Activated T-cell treated with anti-CD3 and anti-CD28 coated beads for 4 hours (primary cell): ENCODE results near the gene TNFSF8.

Experiments used
- DNase-seq: peaks from one replicate; pipeline ENCODE4 v3.0.0-alpha.2; 2020

TNFSF8 gene

GRCh38 chr9:114902786-114903524 is 27.4 kb downstream of the TNFSF8 start:
- no peak for DNase-seq

GRCh38 chr9:114900942-114901802 is 29.2 kb downstream of the TNFSF8 start:
- DNase-seq = no peak

DNA sequence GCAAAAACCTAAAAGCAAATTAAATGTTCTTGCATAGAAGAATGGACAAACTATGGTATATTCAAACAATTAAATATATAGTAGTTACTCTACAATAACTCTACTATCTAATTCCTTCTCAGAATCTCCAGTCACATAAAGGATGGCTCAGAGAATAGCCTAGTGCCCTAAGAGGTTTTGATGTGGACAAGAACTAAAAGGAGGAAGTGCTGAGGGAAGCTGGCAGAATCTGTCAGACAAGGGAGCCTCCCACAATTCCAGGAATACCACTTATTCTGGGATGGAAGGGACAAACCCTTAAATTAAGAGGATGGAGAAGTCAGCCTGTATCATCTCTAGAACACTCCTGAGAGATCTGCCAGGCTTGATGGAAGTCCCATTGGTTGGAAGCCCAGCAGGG is 30.4 kb downstream of the TNFSF8 start:
- DNase-seq = no peak

- no peak for DNase-seq
These were observed 30.9 kb downstream of the TNFSF8 start for GRCh38 chr9:114899461-114899860.

- peak; percentile 60 for DNase-seq
These were observed 31.6 kb downstream of the TNFSF8 start for GRCh38 chr9:114898741-114899140.

DNA sequence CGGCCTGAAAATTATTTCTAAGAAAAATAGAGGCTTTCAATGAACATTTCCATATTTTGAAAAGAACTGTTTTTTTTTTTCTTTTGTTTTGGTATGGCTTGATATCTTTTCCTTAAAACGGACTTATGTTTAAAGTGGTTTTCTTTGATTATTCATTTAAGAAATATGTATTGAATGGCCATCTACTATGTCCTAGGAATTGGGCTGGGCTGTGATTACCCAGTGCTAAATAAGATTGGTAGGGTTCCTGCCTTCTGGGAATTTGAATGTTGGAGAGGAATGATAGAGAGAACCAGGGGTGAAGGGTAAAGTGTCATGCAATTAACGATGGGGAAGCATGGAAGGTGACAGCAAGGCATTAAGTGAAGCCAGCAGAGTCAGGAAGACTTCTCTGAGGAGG is 33.2 kb downstream of the TNFSF8 start:
- no peak for DNase-seq

- DNase-seq = no peak
These were observed 34.0 kb downstream of the TNFSF8 start for GRCh38 chr9:114896344-114896743.

DNA sequence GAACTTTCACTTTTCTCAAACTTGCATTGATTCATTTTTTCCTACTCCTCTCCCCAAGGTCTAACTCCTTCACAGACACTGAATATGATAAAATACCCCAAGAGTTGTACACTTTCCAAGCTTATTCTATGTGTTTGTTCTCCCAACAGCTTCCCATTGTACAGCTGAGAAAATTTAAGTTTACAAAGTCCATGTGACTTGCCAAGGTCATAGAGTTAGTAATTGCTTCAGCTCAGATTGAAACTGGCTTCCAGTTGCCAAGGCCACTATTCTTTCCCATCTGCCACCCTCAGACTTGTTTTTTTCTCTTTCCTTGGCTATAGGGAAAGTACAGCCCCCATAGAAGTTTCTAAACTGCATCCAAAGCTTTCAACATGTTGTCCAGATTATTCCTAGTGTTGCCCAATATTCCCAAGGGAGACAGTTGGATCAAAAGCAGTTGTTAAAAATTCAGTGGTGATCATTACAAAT is 34.8 kb downstream of the TNFSF8 start:
- no peak for DNase-seq

- no peak for DNase-seq
These were observed 35.6 kb downstream of the TNFSF8 start for GRCh38 chr9:114894609-114895433.

DNA sequence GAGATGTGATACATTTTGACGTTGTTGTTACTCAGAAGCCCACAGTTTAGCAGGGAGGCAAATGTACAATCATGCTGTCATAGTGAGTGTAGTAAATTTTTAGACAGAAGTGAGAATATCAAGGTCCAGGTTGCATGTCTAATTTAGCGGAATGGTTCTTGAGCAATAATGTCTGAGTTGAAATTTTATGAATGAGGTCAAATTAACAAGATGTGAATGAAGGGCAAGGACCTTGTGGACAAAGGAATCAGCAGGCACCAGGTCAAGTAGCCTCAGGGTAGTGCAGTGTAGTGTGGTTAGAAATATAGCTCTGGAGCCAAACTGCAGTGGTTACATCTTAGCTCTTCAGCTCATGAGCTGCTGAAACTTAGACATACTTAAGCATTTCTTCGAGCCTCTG is 36.2 kb downstream of the TNFSF8 start:
- no peak for DNase-seq

- DNase-seq = no peak
These were observed 37.0 kb downstream of the TNFSF8 start for GRCh38 chr9:114893221-114894010.

DNA sequence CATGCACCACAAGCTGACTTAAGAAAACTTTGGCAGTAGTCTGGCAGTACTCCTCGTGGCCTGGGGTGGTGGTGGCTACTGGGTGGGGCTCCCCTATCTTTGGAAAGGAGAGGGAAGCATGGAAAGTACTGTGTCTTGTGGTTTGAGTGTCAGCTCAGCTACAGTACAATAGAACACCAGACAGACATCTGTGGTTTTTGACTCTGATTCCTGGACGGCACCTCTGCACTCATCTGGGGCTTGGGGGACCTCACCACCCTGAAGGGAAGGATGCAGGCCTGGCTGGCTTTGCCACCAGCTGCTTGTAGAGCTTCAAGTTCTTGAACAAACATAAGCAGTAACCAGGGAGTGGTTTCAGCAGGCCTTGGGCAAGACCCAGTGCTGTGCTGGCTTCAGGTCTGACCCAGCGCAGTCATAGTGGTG is 40.6 kb downstream of the TNFSF8 start:
- no peak for DNase-seq

DNA sequence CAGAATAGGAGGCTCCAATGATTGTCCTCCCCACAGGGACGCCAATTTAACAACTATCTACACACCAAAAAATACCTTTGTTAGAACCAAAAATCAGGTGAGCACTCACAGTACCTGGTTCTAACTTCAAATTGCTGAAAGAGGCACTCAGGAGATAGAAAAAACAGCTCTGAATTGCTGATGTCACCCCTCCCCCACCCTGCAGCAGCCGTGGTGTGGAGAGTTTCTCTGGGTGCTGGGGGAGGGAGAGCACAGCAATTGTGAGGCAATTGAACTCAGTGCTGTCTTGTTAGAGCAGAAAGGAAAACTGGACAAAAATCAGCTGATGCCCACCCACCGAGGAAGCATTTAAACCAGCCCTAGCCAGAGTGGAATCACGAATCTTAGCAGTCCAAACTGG is 41.8 kb downstream of the TNFSF8 start:
- DNase-seq = no peak

- no peak for DNase-seq
These were observed 42.4 kb downstream of the TNFSF8 start for GRCh38 chr9:114887963-114888362.

DNA sequence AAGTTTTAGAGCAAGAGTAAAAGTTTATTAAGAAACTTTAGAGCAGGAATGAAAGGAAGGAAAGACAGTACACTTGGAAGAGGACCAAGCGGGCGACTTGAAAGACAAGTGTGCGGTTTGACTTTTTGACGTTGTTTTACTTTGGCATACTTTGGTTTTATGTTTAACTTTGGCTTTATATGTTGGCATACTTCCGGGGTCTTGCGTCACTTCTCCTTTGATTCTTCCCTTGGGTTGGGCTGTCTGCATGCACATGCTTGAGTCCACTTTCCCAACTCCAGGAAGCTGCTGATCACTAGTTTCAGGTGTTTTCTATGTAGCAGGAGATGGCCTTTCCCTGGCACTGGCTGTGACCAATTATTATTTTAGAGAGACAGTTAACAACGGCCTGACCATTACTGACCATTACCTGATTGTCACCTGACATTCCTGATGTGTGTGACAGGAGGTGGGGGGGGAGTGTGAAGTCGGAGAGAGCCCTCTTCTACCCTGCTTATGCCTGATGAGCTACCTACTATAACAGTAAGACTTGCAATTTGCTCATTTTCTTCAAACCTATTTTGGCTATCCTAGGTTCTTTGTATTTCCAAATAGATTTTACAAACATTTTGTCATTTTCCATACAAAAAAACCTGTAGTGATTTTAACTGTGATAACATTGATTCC is 45.5 kb downstream of the TNFSF8 start:
- no peak for DNase-seq

DNA sequence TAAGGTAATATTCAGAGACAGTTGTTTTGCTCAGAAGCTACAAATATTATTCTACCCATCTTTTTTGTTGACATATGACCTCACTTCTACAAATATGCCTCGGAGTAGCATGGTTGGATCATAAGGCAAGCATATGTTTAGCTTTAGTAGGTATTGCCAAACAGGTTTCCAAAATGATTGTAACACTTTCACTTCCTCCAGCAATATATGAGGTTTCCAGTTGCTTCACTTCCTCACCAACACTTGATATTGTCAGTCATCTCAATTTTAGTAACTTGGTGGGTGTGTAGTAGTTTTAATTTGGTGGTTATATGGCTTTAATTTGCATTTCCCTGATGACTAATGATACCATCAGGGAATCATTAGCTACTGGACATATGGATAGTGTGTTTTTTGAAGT is 46.7 kb downstream of the TNFSF8 start:
- DNase-seq = no peak

DNA sequence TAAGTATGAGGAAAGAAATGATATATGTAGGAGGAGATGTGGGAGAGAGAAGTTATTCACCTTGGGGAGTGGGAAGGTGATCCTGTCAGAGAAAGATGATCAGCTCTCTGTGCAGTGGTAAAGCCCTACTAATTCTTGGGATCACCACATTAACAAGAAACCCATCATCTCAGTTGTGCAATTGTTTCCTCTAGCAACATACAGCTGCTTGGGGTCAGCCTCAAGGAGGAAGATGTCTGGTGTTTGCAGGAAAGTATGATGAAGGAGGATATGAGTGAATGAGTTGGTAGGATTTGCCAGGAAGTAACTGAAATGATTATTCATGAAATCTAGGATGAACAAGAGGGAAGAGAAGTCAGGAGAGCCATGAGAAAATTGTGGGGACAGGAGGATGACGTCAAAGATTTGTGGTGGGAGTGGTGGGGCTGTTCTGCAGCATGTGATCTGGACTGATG is 50.1 kb downstream of the TNFSF8 start:
- DNase-seq = no peak

- no peak for DNase-seq
These were observed 51.4 kb downstream of the TNFSF8 start for GRCh38 chr9:114878879-114879564.

DNA sequence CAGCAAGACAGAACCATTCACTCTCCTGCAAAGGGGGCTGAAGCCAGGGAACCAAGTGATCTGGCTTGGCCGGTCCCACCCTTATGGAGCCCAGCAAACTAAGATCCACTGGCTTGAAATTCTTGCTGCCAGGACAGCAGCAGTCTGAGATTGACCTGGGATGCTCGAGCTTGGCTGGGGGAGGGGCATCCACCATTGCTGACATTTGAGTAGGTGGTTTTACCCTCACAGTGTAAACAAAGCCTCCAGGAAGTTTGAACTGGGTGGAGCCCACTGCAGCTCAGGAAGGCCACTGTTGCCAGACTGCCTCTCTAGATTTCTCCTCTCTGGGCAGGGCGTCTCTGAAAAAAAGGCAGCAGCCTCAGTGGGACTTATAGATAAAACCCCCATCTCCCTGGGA is 60.5 kb downstream of the TNFSF8 start:
- DNase-seq = no peak

GRCh38 chr9:114869378-114869777 is 61.0 kb downstream of the TNFSF8 start:
- no peak for DNase-seq

DNA sequence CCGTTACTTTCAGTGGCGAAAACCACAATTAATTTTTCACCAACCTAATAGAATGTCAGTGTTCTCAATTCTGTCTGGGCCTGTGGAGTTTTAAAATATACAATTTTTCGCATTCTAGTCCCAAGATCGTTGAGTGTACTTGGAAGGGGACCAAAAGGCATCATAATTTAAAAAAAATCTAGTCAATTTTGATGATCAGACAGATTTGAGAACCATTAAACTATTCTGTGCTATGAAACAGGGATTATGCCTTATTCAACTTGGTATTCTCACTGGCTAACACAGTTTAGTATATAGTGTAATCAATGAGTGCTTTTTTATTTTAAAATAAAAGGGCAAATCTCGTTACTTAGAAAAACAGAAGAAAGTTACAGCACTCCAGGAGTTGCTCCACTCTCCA is 63.1 kb downstream of the TNFSF8 start:
- DNase-seq = no peak
